OCI-LY7 (cell line): ENCODE data around the gene SLC2A5.

Source experiments
- EZH2phosphoT487 ChIP-seq: fragments of 200-600 bp; sonication (generic); IDR thresholded peaks from 2 replicates; pipeline ENCODE4 v1.6.1; 2018; ENCODE audit warnings: low read depth, borderline replicate concordance, mild to moderate bottlenecking, mixed run types, antibody characterized with exemption, low read length, moderate library complexity, mixed read lengths
- TF ChIP-seq, protein P1 (sequence below): fragments of 200-600 bp; sonication (generic); conservative IDR thresholded peaks from 2 replicates; pipeline ENCODE4 v1.5.1; 2014; ENCODE audit warnings: mild to moderate bottlenecking, antibody characterized with exemption, low read length, moderate library complexity, mixed read lengths

- TF ChIP-seq EZH2phosphoT487: no peak
- TF ChIP-seq, protein P1, sequence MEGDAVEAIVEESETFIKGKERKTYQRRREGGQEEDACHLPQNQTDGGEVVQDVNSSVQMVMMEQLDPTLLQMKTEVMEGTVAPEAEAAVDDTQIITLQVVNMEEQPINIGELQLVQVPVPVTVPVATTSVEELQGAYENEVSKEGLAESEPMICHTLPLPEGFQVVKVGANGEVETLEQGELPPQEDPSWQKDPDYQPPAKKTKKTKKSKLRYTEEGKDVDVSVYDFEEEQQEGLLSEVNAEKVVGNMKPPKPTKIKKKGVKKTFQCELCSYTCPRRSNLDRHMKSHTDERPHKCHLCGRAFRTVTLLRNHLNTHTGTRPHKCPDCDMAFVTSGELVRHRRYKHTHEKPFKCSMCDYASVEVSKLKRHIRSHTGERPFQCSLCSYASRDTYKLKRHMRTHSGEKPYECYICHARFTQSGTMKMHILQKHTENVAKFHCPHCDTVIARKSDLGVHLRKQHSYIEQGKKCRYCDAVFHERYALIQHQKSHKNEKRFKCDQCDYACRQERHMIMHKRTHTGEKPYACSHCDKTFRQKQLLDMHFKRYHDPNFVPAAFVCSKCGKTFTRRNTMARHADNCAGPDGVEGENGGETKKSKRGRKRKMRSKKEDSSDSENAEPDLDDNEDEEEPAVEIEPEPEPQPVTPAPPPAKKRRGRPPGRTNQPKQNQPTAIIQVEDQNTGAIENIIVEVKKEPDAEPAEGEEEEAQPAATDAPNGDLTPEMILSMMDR: no peak
Observed at GRCh38 chr1:9038338-9038650, 31.1 kb downstream of the SLC2A5 start.
